Measurements from ENCODE around the gene LEPROT. TPM values are rescaled to one million over a fixed set of nuclear protein-coding genes. Genes with fewer than 3 reads are reported as not detected.
"Not testable (repeated sequence)": the region's sequence is repeated elsewhere in the genome, so short reads cannot be mapped to it uniquely, and the experiment has no call there.

LEPROT gene
- total RNA-seq, 2 donors from 2014 or later = 19.7 to 49.0 TPM

DNA sequence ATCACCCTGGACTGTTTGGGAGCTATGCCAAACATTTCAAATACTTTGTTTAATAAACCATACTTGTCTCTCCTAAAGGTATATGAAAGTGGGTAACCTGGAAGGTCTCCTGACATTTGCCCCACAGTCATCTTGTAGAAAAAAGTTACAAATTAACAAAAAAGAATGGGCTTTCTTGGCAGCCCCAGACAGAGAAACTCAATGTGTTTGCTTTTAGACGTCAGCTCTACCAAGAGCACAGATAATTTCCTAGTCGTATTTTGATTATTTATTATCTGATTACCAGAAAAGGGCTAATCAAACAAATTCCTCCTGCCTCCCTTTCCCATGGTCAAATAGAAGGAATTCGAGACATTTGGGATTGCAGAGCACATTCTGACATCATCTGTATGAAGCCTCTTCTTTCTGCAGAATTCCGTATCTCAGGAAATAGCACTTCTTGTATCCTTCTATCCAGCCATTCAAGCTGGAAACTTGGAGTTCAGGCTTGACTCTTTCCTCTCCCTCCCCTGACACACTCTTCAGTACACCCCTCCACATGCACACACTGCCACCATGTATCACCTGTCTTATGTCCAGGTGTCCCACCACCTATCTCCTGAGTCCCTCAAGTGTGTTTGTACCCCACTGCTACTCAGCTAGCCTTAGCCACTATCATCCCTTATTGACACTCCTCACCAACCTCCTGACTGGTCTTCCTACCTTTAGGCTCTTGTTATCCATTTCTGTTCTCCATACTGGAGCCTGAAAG lies 42.8 kb upstream of the LEPROT start:
- Mint-ChIP-seq H3K9me3 (no peaks in the 10 kb centered on the region), H3K4me3 (no peak overlapping the region), H3K27ac (no peak overlapping the region), H3K36me3 (ENCODE audit: low read depth) (peaks cover 8% of the 10 kb centered on the region), H3K27me3 (ENCODE audit: insufficient read depth) (no peaks in the 10 kb centered on the region), H3K4me1 (no peaks in the 10 kb centered on the region)
- DNase-seq = no peak
- H3K9me3 ChIP-seq (ENCODE audit: control insufficient read depth, low read length) = no peaks in the 10 kb centered on the region
- no peak overlapping the region for H3K9ac ChIP-seq (ENCODE audit: extremely low read depth, low read length, poor library complexity, severe bottlenecking)
- WGBS, 2 experiments (ENCODE audit: insufficient coverage in 1 of 2, insufficient read length in 1 of 2) = 89 to 94% methylated on average over 4 of the region's 4 CpGs
- no peaks in the 10 kb centered on the region for H3K4me1 ChIP-seq (ENCODE audit: control insufficient read depth, insufficient read depth, low read length)
- H3K27ac ChIP-seq (ENCODE audit: low read depth, low read length) = no peak overlapping the region
- H3K4me3 ChIP-seq (ENCODE audit: low read length) = no peak overlapping the region
- peaks cover 14% of the 10 kb centered on the region for H3K36me3 ChIP-seq (ENCODE audit: control insufficient read depth, insufficient read depth, low read length)
- TF ChIP-seq, protein P1, sequence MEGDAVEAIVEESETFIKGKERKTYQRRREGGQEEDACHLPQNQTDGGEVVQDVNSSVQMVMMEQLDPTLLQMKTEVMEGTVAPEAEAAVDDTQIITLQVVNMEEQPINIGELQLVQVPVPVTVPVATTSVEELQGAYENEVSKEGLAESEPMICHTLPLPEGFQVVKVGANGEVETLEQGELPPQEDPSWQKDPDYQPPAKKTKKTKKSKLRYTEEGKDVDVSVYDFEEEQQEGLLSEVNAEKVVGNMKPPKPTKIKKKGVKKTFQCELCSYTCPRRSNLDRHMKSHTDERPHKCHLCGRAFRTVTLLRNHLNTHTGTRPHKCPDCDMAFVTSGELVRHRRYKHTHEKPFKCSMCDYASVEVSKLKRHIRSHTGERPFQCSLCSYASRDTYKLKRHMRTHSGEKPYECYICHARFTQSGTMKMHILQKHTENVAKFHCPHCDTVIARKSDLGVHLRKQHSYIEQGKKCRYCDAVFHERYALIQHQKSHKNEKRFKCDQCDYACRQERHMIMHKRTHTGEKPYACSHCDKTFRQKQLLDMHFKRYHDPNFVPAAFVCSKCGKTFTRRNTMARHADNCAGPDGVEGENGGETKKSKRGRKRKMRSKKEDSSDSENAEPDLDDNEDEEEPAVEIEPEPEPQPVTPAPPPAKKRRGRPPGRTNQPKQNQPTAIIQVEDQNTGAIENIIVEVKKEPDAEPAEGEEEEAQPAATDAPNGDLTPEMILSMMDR (conservative IDR thresholded peaks at IDR 0.05) = no peak
- H3K27me3 ChIP-seq (ENCODE audit: control insufficient read depth, insufficient read depth, low read length, poor library complexity, severe bottlenecking) = no peaks in the 10 kb centered on the region

DNA sequence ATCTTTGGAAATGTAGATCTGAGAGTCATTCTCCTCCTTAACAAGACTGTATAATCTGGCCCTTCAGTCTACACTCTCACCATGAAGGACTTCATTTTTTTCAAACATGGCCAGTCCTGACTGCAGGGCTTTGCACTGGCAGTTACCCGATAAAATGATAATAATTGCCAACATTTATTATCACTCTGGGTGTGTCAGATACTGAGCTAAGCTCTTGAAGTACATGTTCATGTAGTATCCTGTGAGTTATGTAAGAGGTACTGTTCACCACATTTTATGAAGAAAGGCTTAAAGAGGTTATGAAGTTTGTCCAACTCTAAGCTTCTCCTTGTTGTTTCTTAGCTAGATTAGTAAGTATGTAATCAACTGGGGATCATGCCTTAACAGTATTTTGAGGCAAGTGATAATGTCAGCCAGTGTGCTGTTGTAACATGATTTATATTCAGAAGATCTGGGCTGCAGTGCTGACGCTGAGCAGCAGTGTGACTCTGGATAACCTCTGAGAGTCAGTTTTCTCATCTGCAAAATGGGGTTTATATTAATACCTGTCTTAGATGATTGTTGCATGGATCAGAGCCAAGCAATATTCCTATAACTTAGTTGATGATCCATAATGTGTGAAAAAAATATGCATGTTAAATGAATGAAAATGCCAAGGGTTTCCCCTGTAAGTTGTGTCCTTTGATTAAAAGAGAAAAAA lies 42.1 kb upstream of the LEPROT start:
- H3K27ac Mint-ChIP-seq = no peak overlapping the region
- H3K27ac ChIP-seq (ENCODE audit: low read depth, low read length) = no peak overlapping the region
- no peaks in the 10 kb centered on the region for H3K9me3 Mint-ChIP-seq
- peaks cover 22% of the 10 kb centered on the region for H3K36me3 ChIP-seq (ENCODE audit: control insufficient read depth, insufficient read depth, low read length)
- no peaks in the 10 kb centered on the region for H3K4me1 ChIP-seq (ENCODE audit: control insufficient read depth, insufficient read depth, low read length)
- DNase-seq = no peak
- H3K27me3 Mint-ChIP-seq (ENCODE audit: insufficient read depth) = no peaks in the 10 kb centered on the region
- H3K9me3 ChIP-seq (ENCODE audit: control insufficient read depth, low read length) = peaks cover 5% of the 10 kb centered on the region
- H3K36me3 Mint-ChIP-seq (ENCODE audit: low read depth) = peaks cover 15% of the 10 kb centered on the region
- no peak overlapping the region for H3K9ac ChIP-seq (ENCODE audit: extremely low read depth, low read length, poor library complexity, severe bottlenecking)
- 90 to 92% methylated on average over 1 to 2 of the region's 2 CpGs for WGBS, 2 experiments (ENCODE audit: insufficient coverage in 1 of 2, insufficient read length in 1 of 2)
- H3K4me3 Mint-ChIP-seq = no peak overlapping the region
- no peaks in the 10 kb centered on the region for H3K27me3 ChIP-seq (ENCODE audit: control insufficient read depth, insufficient read depth, low read length, poor library complexity, severe bottlenecking)
- no peak overlapping the region for H3K4me3 ChIP-seq (ENCODE audit: low read length)
- H3K4me1 Mint-ChIP-seq = no peaks in the 10 kb centered on the region
- TF ChIP-seq, protein P1 (conservative IDR thresholded peaks at IDR 0.05) = no peak

DNA sequence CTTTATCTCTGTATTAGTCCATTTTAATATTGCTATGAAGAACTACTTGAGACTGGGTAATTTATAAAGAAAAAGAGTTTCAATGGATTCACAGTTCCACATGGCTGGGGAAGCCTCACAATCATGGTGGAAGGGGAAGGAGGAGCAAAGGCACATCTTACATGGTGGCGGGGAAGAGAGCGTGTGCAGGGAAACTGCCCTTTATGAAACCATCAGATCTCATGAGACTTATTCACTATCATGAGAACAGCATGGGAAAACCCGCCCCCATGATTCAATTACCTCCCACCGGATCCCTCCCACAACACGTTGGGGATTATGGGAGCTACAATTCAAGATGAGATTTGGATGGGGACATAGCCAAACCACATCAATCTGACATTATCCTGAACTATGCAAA lies 36.0 kb upstream of the LEPROT start:
- not testable (repeated sequence) for H3K9ac ChIP-seq (ENCODE audit: extremely low read depth, low read length, poor library complexity, severe bottlenecking); DNase-seq; H3K27me3 ChIP-seq (ENCODE audit: control insufficient read depth, insufficient read depth, low read length, poor library complexity, severe bottlenecking); H3K27ac Mint-ChIP-seq; H3K4me3 ChIP-seq (ENCODE audit: low read length); H3K27ac ChIP-seq (ENCODE audit: low read depth, low read length); H3K9me3 Mint-ChIP-seq; H3K4me3 Mint-ChIP-seq; H3K4me1 Mint-ChIP-seq; H3K4me1 ChIP-seq (ENCODE audit: control insufficient read depth, insufficient read depth, low read length); H3K27me3 Mint-ChIP-seq (ENCODE audit: insufficient read depth)
- Histone ChIP-seq H3K36me3 (ENCODE audit: control insufficient read depth, insufficient read depth, low read length) (peaks cover 77% of the 10 kb centered on the region), H3K9me3 (ENCODE audit: control insufficient read depth, low read length) (peaks cover 19% of the 10 kb centered on the region)
- WGBS, 2 experiments (ENCODE audit: insufficient coverage in 1 of 2, insufficient read length in 1 of 2) = 93% methylated on average over 5 of the region's 5 CpGs; no CpG with 5 or more reads in 1 of the 2 experiments
- H3K36me3 Mint-ChIP-seq (ENCODE audit: low read depth) = peaks cover 43% of the 10 kb centered on the region
